Tibial artery (tissue), 4 donors: ENCODE results near the gene HCAR2.
"Not testable (repeated sequence)": the region's sequence is repeated elsewhere in the genome, so short reads cannot be mapped to it uniquely, and the experiment has no call there.

Source experiments
- DNase-seq, 2 donors: peaks; one replicate each; pipeline ENCODE4 v3.0.0-alpha.2; 2019
- H3K27ac ChIP-seq, 2 donors: fragments of 200-600 bp; sonication (generic) in 1 of 2; 1 replicate in 1 of 2; 2 replicates in 1 of 2; pipeline ENCODE4 v1.5.1; 2018 to 2019; ENCODE audit warnings: mild to moderate bottlenecking in 1 of 2
- H3K27me3 ChIP-seq, 2 donors: fragments of 200-600 bp; sonication (generic) in 1 of 2; one replicate each; pipeline versions ENCODE4 v1.5.1 to v1.6.0; 2016 to 2019
- H3K36me3 ChIP-seq, 3 donors: fragments of 200-600 bp; sonication (generic) in 2 of 3; one replicate each; pipeline ENCODE4 v1.5.1; 2016 to 2019; ENCODE audit warnings: mild to moderate bottlenecking in 2 of 3
- H3K4me1 ChIP-seq, 4 donors: fragments of 200-600 bp; sonication (generic) in 2 of 4; 1 replicate in 3 of 4; 2 replicates in 1 of 4; pipeline ENCODE4 v1.5.1; 2016 to 2019
- H3K4me3 ChIP-seq, 2 donors: fragments of 200-600 bp; sonication (generic) in 1 of 2; 1 replicate in 1 of 2; 2 replicates in 1 of 2; pipeline ENCODE4 v1.5.1; 2018 to 2019; ENCODE audit warnings: mild to moderate bottlenecking in 2 of 2
- H3K9me3 ChIP-seq, 3 donors: fragments of 200-600 bp; sonication (generic) in 1 of 3; one replicate each; pipeline ENCODE4 v1.5.1; 2016 to 2019
- CTCF ChIP-seq, 2 experiments: fragments of 200-600 bp in 1 of 2; fragments of 450-650 bp in 1 of 2; IDR thresholded peaks; one replicate each; pipeline ENCODE4 v1.5.1; 2017 to 2019; ENCODE audit warnings: antibody characterized with exemption in 2 of 2, mild to moderate bottlenecking in 1 of 2, moderate library complexity in 1 of 2
- intact Hi-C: fragments of 100-400 bp; cut with DNase I; formaldehyde crosslinking; loops from one replicate; pipeline ENCODE4 v1.15.0; 2023; ENCODE audit warnings: low total_unique reads

The HCAR2 gene

GRCh38 chr12:122722387-122722786 lies 19.2 kb upstream of the HCAR2 start:
- intact Hi-C loops, result no loop called here
- TF ChIP-seq CTCF (IDR thresholded peaks at IDR 0.05), result no peak
- H3K9me3 ChIP-seq, result no peaks in the 10 kb centered on the region
- DNase-seq, result no peak
- no peak overlapping the region for H3K4me3 ChIP-seq
- H3K36me3 ChIP-seq, result no peaks in the 10 kb centered on the region
- peaks cover 0 to 5% (median 0%) of the 10 kb centered on the region in 4 donors for H3K4me1 ChIP-seq
- H3K27me3 ChIP-seq, result no peaks in the 10 kb centered on the region
- H3K27ac ChIP-seq, result no peak overlapping the region

GRCh38 chr12:122721057-122721545 lies 17.9 kb upstream of the HCAR2 start:
- DNase-seq, result no peak
- no peaks in the 10 kb centered on the region for H3K36me3 ChIP-seq
- no peaks in the 10 kb centered on the region for H3K9me3 ChIP-seq
- no peak for TF ChIP-seq CTCF (IDR thresholded peaks at IDR 0.05)
- H3K4me3 ChIP-seq, result no peak overlapping the region
- no peak overlapping the region for H3K27ac ChIP-seq
- no peaks in the 10 kb centered on the region for H3K27me3 ChIP-seq
- intact Hi-C loops, result no loop called here
- H3K4me1 ChIP-seq, result peaks cover 0 to 5% (median 0%) of the 10 kb centered on the region in 4 donors

GRCh38 chr12:122716658-122717057 lies 13.5 kb upstream of the HCAR2 start, which contains the start of gene HCAR3:
Gene HCAR3 (minus strand): TSS chr12:122716811. CDS start chr12:122716737, 74 bp downstream.
- H3K4me1 ChIP-seq, H3K36me3 ChIP-seq, H3K4me3 ChIP-seq, H3K27me3 ChIP-seq, H3K9me3 ChIP-seq, intact Hi-C loops, H3K27ac ChIP-seq, DNase-seq: not testable (repeated sequence)

GRCh38 chr12:122715211-122715610 lies 12.1 kb upstream of the HCAR2 start:
- H3K9me3 ChIP-seq, H3K27ac ChIP-seq, H3K4me3 ChIP-seq, H3K27me3 ChIP-seq, H3K36me3 ChIP-seq, H3K4me1 ChIP-seq, DNase-seq, intact Hi-C loops: not testable (repeated sequence)

- DNase-seq, H3K27me3 ChIP-seq, H3K9me3 ChIP-seq, H3K4me1 ChIP-seq, intact Hi-C loops, H3K4me3 ChIP-seq, H3K27ac ChIP-seq, H3K36me3 ChIP-seq: not testable (repeated sequence)
Measured at GRCh38 chr12:122713491-122714188, 10.5 kb upstream of the HCAR2 start.

GRCh38 chr12:122711266-122711665 lies 8.1 kb upstream of the HCAR2 start:
- H3K4me1 ChIP-seq, DNase-seq, H3K27me3 ChIP-seq, H3K9me3 ChIP-seq, intact Hi-C loops, H3K27ac ChIP-seq, H3K36me3 ChIP-seq, H3K4me3 ChIP-seq: not testable (repeated sequence)

- H3K27ac ChIP-seq, H3K36me3 ChIP-seq, H3K4me1 ChIP-seq, H3K4me3 ChIP-seq, H3K9me3 ChIP-seq, H3K27me3 ChIP-seq, intact Hi-C loops: not testable (repeated sequence)
- peak in 1 of 2 donors; percentile 7 for DNase-seq
Measured at GRCh38 chr12:122710341-122710740, 7.2 kb upstream of the HCAR2 start.

- intact Hi-C loops, H3K36me3 ChIP-seq, H3K27ac ChIP-seq, H3K4me3 ChIP-seq, DNase-seq, H3K27me3 ChIP-seq, H3K9me3 ChIP-seq, H3K4me1 ChIP-seq: not testable (repeated sequence)
Measured at GRCh38 chr12:122709287-122709686, 6.1 kb upstream of the HCAR2 start.

GRCh38 chr12:122703841-122704240 lies 684 bp upstream of the HCAR2 start:
- H3K27ac ChIP-seq, DNase-seq, H3K27me3 ChIP-seq, H3K4me3 ChIP-seq, H3K4me1 ChIP-seq, intact Hi-C loops, H3K36me3 ChIP-seq, H3K9me3 ChIP-seq: not testable (repeated sequence)

GRCh38 chr12:122701481-122701880 lies 1.7 kb downstream of the HCAR2 start:
- H3K36me3 ChIP-seq, H3K27ac ChIP-seq, H3K4me3 ChIP-seq, intact Hi-C loops, H3K4me1 ChIP-seq, H3K9me3 ChIP-seq, H3K27me3 ChIP-seq: not testable (repeated sequence)
- peak in 1 of 2 donors; percentile 32 for DNase-seq

GRCh38 chr12:122700038-122700710 lies 3.0 kb downstream of the HCAR2 start:
- intact Hi-C loops, H3K27ac ChIP-seq, H3K4me1 ChIP-seq, H3K9me3 ChIP-seq, H3K36me3 ChIP-seq, DNase-seq, H3K27me3 ChIP-seq, H3K4me3 ChIP-seq: not testable (repeated sequence)

- H3K4me3 ChIP-seq, intact Hi-C loops, H3K27me3 ChIP-seq, DNase-seq, H3K27ac ChIP-seq, H3K4me1 ChIP-seq, H3K36me3 ChIP-seq, H3K9me3 ChIP-seq: not testable (repeated sequence)
Measured at GRCh38 chr12:122696922-122697321, 6.2 kb downstream of the HCAR2 start.
